HG03521 (cell line): ENCODE data around the gene GHRL.

Source experiments
- ATAC-seq: cut with Tn5 transposase; IDR thresholded peaks from one replicate; pipeline ENCODE4 v1.9.1; 2021; ENCODE audit warnings: mild to moderate bottlenecking, moderate library complexity; ENCODE audit not compliant: unreplicated experiment

The GHRL gene

GRCh38 chr3:10292505-10293419 is at the start of gene GHRL:
GHRL (minus strand) TSS chr3:10292947; CDS start chr3:10290180, 2,767 bp downstream.
- ATAC-seq, result peak; percentile 64

- no peak for ATAC-seq
Observed at GRCh38 chr3:10341901-10342398, 49.2 kb upstream of the GHRL start.

- no peak for ATAC-seq
Observed at GRCh38 chr3:10340476-10340875, 47.7 kb upstream of the GHRL start.

GRCh38 chr3:10340046-10340445 is 47.3 kb upstream of the GHRL start:
- ATAC-seq, result no peak

- ATAC-seq, result no peak
Observed at GRCh38 chr3:10339376-10339955, 46.7 kb upstream of the GHRL start.

- no peak for ATAC-seq
Observed at GRCh38 chr3:10338591-10339353, 46.0 kb upstream of the GHRL start.

GRCh38 chr3:10338164-10338470 is 45.4 kb upstream of the GHRL start:
- ATAC-seq, result no peak

- no peak for ATAC-seq
Observed at GRCh38 chr3:10337323-10338163, 44.8 kb upstream of the GHRL start.

GRCh38 chr3:10336761-10337160 is 44.0 kb upstream of the GHRL start:
- no peak for ATAC-seq

GRCh38 chr3:10335871-10336622 is 43.3 kb upstream of the GHRL start:
- no peak for ATAC-seq

- no peak for ATAC-seq
Observed at GRCh38 chr3:10335190-10335738, 42.5 kb upstream of the GHRL start.

GRCh38 chr3:10334459-10334858 is 41.7 kb upstream of the GHRL start:
- ATAC-seq, result no peak

GRCh38 chr3:10334042-10334441 is 41.3 kb upstream of the GHRL start:
- ATAC-seq, result no peak

GRCh38 chr3:10333349-10333650 is 40.6 kb upstream of the GHRL start:
- no peak for ATAC-seq

GRCh38 chr3:10332481-10333348 is 40.0 kb upstream of the GHRL start:
- ATAC-seq, result no peak

GRCh38 chr3:10331320-10331719 is 38.6 kb upstream of the GHRL start:
- no peak for ATAC-seq

GRCh38 chr3:10330319-10330718 is 37.6 kb upstream of the GHRL start:
- ATAC-seq, result no peak

- no peak for ATAC-seq
Observed at GRCh38 chr3:10329495-10330015, 36.8 kb upstream of the GHRL start.
